Colonic mucosa (tissue), 4 donors: ENCODE results near the gene POLDIP3. TPM values are rescaled to one million over a fixed set of nuclear protein-coding genes. Genes with fewer than 3 reads are reported as not detected.

ENCODE experiments used
- DNase-seq: peaks from one replicate; pipeline ENCODE4 v3.0.0-alpha.2; 2020
- H3K27ac ChIP-seq: fragments of 200-600 bp; one replicate; pipeline ENCODE4 v1.8.0; 2021
- H3K27me3 ChIP-seq: fragments of 200-600 bp; one replicate; pipeline ENCODE4 v1.8.0; 2021
- H3K36me3 ChIP-seq: fragments of 200-600 bp; one replicate; pipeline ENCODE4 v1.8.0; 2021
- H3K4me1 ChIP-seq: fragments of 200-600 bp; one replicate; pipeline ENCODE4 v1.8.0; 2021; ENCODE audit warnings: mild to moderate bottlenecking
- H3K4me3 ChIP-seq: fragments of 200-600 bp; one replicate; pipeline ENCODE4 v1.8.0; 2021
- H3K9ac ChIP-seq, 2 donors: one replicate each; pipeline ENCODE4 v1.7.0; 2013; ENCODE audit warnings: control low read depth in 2 of 2, low read depth in 2 of 2, low read length in 2 of 2
- H3K9me3 ChIP-seq: fragments of 200-600 bp; one replicate; pipeline ENCODE4 v1.8.0; 2021
- intact Hi-C: fragments of 100-400 bp; cut with DNase I; formaldehyde crosslinking; loops from one replicate; pipeline ENCODE4 v1.14.1; 2022
- total RNA-seq, 2 donors: library from RNA; stranded (reverse); fragmentation: NEBNext Ultra II Directional in 1 of 2; extraction: Animal tissue kit (Norgen Biotek cat#: 25700) in 1 of 2; gene quantifications; one replicate each; pipeline ENCODE4 v1.2.1, GENCODE V29; 2021
- TF ChIP-seq, protein P1 (sequence below): fragments of 200-600 bp; IDR thresholded peaks from one replicate; pipeline ENCODE4 v1.8.0; 2022; ENCODE audit warnings: antibody characterized with exemption, mild to moderate bottlenecking
- donor health status: healthy.
- donor health status: DM: no; HTN: no; CAD: no.
- donor health status: DM: no; HTN: no; CAD: no.

The POLDIP3 gene
- total RNA-seq, 2 donors from 2014 or later: 55.0 to 68.2 TPM

DNA sequence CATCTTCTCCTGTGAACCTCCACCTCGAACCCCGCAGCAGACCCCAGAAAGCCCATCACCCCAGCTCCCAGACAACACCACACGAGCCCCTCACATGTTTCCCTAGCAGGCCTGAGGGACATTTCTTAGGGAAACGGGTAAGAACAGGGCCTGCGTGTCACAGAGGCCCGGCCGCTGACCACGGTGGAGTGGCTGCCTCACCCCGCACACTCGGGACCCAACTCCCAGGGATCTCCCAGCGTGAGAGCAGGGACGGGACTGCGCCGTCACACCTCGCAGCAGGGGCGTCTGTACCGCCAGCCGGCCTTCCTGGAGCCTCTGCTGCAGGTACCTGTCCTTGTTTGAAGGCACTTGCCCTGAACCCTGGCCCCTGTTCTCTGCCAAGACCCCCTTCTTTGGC lies 15.5 kb upstream of the POLDIP3 start:
- TF ChIP-seq, protein P1, sequence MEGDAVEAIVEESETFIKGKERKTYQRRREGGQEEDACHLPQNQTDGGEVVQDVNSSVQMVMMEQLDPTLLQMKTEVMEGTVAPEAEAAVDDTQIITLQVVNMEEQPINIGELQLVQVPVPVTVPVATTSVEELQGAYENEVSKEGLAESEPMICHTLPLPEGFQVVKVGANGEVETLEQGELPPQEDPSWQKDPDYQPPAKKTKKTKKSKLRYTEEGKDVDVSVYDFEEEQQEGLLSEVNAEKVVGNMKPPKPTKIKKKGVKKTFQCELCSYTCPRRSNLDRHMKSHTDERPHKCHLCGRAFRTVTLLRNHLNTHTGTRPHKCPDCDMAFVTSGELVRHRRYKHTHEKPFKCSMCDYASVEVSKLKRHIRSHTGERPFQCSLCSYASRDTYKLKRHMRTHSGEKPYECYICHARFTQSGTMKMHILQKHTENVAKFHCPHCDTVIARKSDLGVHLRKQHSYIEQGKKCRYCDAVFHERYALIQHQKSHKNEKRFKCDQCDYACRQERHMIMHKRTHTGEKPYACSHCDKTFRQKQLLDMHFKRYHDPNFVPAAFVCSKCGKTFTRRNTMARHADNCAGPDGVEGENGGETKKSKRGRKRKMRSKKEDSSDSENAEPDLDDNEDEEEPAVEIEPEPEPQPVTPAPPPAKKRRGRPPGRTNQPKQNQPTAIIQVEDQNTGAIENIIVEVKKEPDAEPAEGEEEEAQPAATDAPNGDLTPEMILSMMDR: no peak

DNA sequence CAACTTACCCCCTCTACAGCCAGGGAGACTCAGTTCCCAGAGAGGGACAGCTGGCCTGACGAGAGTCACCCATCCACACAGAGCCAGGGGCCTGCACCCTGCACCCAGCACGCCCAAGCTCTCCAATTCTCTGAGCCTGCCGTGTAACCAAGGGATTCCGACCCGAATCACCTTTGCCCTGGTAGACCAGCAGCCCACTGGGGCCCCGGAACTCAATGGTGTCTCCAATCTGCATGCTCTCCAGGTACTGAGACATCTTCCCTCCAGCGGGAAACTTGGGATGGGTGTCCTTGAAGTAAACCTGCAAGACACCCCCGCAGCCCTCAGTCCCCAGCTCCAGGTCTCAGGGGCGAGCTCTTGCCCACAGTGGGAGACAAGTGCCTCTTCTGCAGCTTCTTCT lies 13.3 kb upstream of the POLDIP3 start:
- no peak for DNase-seq
- H3K9ac ChIP-seq: no peak overlapping the region

More for the DNA sequence above, 15.5 kb upstream of the POLDIP3 start:
- peaks cover 9% of the 10 kb centered on the region for H3K36me3 ChIP-seq
- no peak for DNase-seq
- H3K4me3 ChIP-seq: no peak overlapping the region
- no peaks in the 10 kb centered on the region for H3K27me3 ChIP-seq
- H3K9ac ChIP-seq: no peak overlapping the region
- intact Hi-C loops: no loop called here
- no peaks in the 10 kb centered on the region for H3K9me3 ChIP-seq
- no peak overlapping the region for H3K27ac ChIP-seq
- H3K4me1 ChIP-seq: no peaks in the 10 kb centered on the region

DNA sequence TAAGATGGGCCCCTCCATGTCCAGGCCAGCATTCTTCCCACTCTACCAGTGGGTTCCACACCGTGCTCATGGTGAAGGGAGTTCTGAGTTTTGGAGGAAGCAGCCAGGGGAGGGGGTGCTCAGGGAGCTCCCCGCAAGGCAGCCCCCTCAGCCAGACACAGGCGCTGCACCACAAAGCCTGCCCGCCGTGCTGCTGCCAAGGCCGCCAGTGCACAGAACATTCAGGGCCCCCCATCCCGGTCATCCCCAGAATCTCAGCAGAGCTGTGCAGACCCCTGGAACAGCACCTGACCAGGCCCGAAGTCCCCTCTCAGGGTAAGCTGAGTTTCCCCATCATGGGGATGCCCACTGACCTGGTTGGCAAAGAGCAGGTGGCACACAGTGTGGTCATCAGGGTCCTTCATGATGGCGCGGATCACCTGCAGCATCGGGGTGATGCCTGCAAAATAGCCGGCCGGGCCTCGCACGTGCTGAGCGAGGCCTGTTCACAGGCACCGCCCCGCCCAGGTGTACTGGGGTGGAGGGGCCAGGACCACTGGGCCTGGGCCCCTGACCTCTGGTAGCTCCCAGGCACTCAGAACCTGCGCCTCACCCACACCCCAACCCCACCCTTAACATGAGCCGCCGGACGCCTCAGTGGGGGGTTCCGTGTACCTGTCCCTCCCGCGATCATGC lies 12.4 kb upstream of the POLDIP3 start:
- no peak overlapping the region for H3K4me3 ChIP-seq
- no peak overlapping the region for H3K27ac ChIP-seq
- DNase-seq: no peak
- no peaks in the 10 kb centered on the region for H3K9me3 ChIP-seq
- H3K27me3 ChIP-seq: no peaks in the 10 kb centered on the region
- no peaks in the 10 kb centered on the region for H3K4me1 ChIP-seq
- TF ChIP-seq, protein P1: no peak
- intact Hi-C loops: no loop called here
- peaks cover 3% of the 10 kb centered on the region for H3K36me3 ChIP-seq
- H3K9ac ChIP-seq: no peak overlapping the region

More for the DNA sequence above, 13.3 kb upstream of the POLDIP3 start:
- no peaks in the 10 kb centered on the region for H3K9me3 ChIP-seq
- H3K27me3 ChIP-seq: no peaks in the 10 kb centered on the region
- intact Hi-C loops: no loop called here
- no peaks in the 10 kb centered on the region for H3K4me1 ChIP-seq
- TF ChIP-seq, protein P1: no peak
- H3K36me3 ChIP-seq: peaks cover 9% of the 10 kb centered on the region
- no peak overlapping the region for H3K4me3 ChIP-seq
- H3K27ac ChIP-seq: no peak overlapping the region

DNA sequence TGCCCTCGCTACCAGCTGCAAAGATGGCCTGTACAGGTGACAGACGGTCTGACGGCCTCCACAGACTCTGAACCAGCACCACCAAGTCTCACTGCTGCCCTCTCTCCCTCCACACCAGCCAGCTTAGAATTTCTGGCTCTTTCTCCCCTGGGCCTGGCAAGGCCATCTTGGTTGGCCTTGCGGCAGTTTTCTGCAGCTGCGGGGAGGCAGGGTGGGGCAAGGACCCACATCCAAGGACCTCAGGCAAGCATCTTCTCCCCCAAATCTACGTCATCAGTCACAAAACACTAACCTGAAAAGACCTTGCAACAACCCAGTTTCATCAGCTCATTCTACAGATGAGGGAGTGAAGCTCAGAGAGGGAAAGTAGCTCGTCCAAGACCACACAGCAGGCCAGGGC lies 11.7 kb upstream of the POLDIP3 start:
- DNase-seq: no peak

DNA sequence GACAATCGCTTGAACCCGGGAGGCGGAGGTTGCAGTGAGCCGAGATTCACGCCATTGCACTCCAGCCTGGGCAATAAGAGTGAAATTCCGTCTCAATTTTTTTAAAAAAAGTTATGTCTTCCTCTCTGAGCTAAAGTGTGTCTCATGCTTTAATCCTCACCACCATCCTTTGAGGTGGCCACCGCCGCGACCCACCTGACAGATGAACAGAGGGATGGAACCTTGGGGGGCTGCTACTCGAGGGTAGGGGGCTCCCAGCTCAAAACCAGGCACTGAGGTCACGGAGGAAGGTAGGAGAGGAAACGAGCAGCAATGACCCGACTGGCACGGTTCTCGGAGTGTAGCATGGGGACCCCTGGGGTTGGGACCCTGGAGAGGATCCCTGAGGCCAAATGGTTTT lies 10.7 kb upstream of the POLDIP3 start:
- peaks cover 6% of the 10 kb centered on the region for H3K4me1 ChIP-seq
- H3K36me3 ChIP-seq: no peaks in the 10 kb centered on the region
- TF ChIP-seq, protein P1: no peak
- no peak overlapping the region for H3K4me3 ChIP-seq
- no peaks in the 10 kb centered on the region for H3K27me3 ChIP-seq
- H3K27ac ChIP-seq: no peak overlapping the region
- intact Hi-C loops: no loop called here
- no peaks in the 10 kb centered on the region for H3K9me3 ChIP-seq
- no peak for DNase-seq
- no peak overlapping the region for H3K9ac ChIP-seq

More for the DNA sequence above, 11.7 kb upstream of the POLDIP3 start:
- Histone ChIP-seq H3K4me3 (no peak overlapping the region), H3K36me3 (peaks cover 3% of the 10 kb centered on the region), H3K9me3 (no peaks in the 10 kb centered on the region), H3K4me1 (peaks cover 3% of the 10 kb centered on the region), H3K27ac (no peak overlapping the region), H3K9ac (no peak overlapping the region), H3K27me3 (no peaks in the 10 kb centered on the region)
- intact Hi-C loops: no loop called here
- TF ChIP-seq, protein P1: no peak
